T47D (cell line): Measurements from ENCODE around the gene TSPO2.

Source experiments
- DNase-seq, 2 experiments: peaks; one replicate each; pipeline versions ENCODE4 v3.0.0 to v3.0.0-alpha.2; 2011 to 2012; ENCODE audit warnings: low read depth in 1 of 2, low spot score in 1 of 2
- JUND ChIP-seq: IDR thresholded peaks from 2 replicates; pipeline ENCODE4 v1.6.1; 2012; ENCODE audit warnings: low read depth
- in situ Hi-C: cut with HindIII; loops from 2 replicates; pipeline ENCODE4 v1.10.0; 2016; ENCODE audit warnings: low sequenced_read_pairs, low pct_unique_long_range_greater_than_20kb

The TSPO2 gene

GRCh38 chr6:41047745-41048732, 5.8 kb downstream of the TSPO2 start:
- DNase-seq, result no peak
- in situ Hi-C loops, result no loop called here
- TF ChIP-seq JUND, result no peak

DNA sequence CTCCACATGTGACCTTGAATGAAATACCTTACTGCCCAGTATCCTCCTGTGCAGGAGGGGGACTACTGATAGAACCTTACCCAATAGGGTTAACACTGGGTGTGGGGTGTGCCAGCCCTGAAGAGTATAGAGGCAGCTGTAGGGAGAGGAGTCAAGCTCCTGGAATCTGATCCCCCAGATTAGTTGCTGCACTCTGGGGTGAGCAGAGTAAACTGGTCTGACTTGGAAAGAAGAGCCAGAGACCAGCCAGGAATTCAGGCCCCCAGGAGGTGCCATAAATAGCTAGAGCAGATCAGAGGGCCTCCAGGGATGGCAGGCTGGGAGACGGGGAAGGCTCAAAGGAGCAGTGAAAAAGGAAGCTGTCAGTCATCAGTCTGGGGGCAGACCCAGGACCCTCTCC, 7.3 kb downstream of the TSPO2 start:
- no peak for TF ChIP-seq JUND
- DNase-seq, result peak in 1 of 2 experiments; percentile 45
- in situ Hi-C loops, result no loop called here

DNA sequence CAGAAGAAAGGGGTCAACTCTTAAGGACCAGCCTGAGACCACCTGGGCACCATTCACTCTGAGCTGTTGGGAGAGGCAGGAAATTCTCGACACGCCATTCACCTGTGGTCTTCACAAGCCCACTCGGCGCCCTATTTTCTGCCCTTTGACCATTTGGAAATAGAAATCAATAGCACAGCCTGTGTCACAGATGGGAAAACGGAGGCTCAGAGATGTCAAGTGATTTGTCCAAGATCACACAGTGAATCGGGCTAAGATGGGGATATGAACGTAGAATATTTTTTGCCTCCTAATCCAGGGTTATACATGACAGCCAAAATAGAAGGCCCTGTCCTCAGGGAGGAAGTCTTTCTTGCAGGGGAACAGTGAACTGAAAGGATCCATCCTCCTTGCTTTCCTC, 7.7 kb downstream of the TSPO2 start:
- in situ Hi-C loops, result no loop called here
- DNase-seq, result no peak
- no peak for TF ChIP-seq JUND

GRCh38 chr6:41050536-41050935, 8.3 kb downstream of the TSPO2 start:
- no peak for TF ChIP-seq JUND
- DNase-seq, result no peak
- in situ Hi-C loops, result no loop called here

DNA sequence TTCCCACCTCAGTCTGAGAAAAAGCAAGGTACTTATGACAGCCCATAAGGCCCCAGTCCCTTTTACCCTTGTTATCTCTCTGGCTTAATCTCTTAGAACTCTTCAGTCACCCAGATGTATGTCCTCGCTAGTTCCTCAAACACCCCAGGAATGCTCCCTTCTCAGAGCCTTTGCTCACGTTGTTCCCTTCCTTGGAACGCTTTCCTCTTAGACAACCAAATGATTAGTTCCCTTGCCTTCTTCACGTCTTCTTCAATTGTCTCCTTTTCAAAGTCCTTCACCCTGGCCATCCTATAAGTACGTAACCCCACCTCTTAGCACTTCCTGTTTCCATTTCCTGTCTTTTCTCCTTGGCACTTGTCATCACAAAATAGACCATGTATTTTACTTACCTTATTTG, 9.6 kb downstream of the TSPO2 start:
- no peak for DNase-seq
- TF ChIP-seq JUND, result no peak
- in situ Hi-C loops, result no loop called here

DNA sequence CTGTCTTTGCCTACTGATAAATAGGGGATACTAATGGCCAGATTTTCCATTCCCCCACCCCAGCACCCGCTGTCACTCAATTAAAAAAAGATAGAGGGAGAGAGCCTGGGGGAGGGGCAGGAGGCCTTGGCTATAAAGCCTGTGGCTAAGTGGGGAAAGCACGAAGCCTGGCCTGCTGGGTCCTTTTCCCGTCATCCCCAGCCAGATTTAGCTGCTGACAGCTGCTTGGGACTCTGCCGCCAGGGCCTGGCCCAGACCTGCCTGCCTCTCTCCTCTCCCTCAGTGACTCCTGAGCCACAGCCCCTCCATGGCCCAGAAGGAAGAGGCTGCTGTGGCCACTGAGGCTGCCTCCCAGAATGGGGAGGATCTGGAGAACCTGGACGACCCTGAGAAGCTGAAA, 10.8 kb downstream of the TSPO2 start, which contains the start of gene APOBEC2:
TSS of gene APOBEC2 (plus strand) at position 162 of the 400 bp plus-strand sequence. CDS start at position 308, 146 bp downstream.
- in situ Hi-C loops, result no loop called here
- TF ChIP-seq JUND, result no peak
- no peak for DNase-seq

DNA sequence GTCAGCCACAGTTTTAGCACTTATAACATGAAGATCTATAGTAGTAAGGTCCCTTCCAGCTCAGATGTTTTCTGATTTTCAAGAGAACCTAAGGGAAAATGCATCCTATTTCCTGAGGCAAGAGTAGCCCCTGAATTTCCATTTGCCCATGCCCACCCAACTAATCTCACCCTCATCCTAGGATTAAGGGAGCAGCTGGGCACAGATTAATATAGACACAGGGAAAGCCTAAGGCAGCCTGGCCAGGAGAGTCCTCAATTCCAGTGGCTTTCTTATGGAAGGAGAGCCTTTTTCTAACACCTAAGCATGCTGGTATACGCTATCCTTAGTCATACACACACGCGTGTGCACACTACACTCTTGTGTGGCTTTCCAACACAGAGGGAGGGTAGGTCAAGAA, 12.2 kb downstream of the TSPO2 start:
- DNase-seq, result no peak
- in situ Hi-C loops, result no loop called here
- TF ChIP-seq JUND, result no peak

DNA sequence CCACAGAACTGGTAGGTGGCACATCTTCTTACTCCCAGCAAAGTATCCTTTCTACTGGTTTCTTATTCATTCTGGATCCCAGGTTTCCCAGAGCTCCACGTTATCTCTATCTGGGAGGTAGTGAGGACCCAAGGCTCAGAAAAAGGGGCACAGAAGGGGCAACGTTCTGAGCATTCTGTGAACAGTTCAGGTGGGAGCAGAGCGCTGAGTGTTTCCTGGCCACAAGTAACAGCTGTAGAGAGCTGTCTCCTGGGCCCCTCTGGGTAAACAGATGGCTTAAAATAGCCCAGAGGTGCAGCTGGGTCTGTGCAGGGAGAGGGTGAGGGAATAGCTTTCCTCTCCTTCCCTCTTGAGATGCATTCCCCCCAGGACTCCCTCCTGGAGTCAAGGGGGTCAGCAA, 12.9 kb downstream of the TSPO2 start:
- TF ChIP-seq JUND, result no peak
- DNase-seq, result no peak

DNA sequence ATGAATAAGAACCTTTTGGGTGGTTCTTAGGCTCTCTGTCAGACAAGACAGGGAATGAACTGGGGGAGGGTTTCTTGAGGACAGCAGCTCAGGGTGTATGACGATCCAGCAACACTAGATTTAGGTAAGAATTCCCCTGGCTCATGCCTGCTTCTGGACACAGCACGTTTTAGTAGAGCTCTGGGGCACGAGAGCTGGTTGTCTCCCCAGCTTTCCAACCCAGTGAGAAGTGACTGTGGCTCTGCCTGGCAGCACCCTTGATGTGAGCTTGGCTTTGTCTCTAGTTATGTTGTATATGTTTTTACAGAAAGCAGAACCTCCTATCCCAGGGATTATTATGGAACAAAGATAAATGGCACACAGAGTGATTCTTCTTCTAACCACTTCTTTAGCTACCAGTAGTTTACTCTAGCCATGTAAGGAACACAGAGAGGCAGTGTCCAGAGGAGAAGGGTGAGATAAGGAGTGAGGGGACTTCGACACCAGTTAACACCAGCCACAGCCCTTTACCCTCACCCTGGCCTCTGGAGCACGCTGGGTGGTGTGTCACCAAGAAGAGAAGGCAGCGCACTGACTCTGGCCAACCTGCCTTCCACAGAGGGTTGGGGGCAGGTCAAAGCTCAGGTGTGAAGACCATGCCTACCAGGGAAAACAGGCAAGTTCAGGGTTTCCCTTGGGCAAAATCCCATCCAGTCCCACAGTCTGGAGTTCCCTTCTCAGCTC, 14.7 kb downstream of the TSPO2 start:
- TF ChIP-seq JUND, result no peak
- no peak for DNase-seq
- in situ Hi-C loops, result no loop called here

More for the DNA sequence above, 12.9 kb downstream of the TSPO2 start:
- in situ Hi-C loops, result no loop called here

GRCh38 chr6:41058783-41059181, 16.5 kb downstream of the TSPO2 start:
- in situ Hi-C loops, result no loop called here
- DNase-seq, result no peak
- TF ChIP-seq JUND, result no peak

- DNase-seq, result no peak
- TF ChIP-seq JUND, result no peak
- in situ Hi-C loops, result no loop called here
Measured at GRCh38 chr6:41059556-41059955, 17.3 kb downstream of the TSPO2 start.

DNA sequence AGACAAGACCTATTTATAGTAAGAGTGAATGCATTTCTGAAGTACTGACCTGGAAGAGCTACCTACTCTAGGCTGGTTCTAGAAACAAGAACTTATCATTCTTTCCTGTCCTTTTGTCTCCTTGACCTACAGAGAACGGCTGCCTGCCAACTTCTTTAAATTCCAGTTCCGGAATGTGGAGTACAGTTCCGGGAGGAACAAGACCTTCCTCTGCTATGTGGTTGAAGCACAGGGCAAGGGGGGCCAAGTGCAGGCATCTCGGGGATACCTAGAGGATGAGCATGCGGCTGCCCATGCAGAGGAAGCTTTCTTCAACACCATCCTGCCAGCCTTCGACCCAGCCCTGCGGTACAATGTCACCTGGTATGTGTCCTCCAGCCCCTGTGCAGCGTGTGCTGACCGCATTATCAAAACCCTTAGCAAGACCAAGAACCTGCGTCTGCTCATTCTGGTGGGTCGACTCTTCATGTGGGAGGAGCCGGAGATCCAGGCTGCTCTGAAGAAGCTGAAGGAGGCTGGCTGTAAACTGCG, 19.0 kb downstream of the TSPO2 start:
- in situ Hi-C loops, result no loop called here
- no peak for TF ChIP-seq JUND
- no peak for DNase-seq

GRCh38 chr6:41062056-41062455, 19.8 kb downstream of the TSPO2 start:
- no peak for DNase-seq
- TF ChIP-seq JUND, result no peak
- in situ Hi-C loops, result no loop called here
